LNCAP (cell line): ENCODE measurements around the gene PHC2.

ENCODE experiments used
- TF ChIP-seq, protein P1 (sequence below): fragments of 450-650 bp; IDR thresholded peaks from 2 replicates; pipeline ENCODE4 v1.5.1; 2017; ENCODE audit warnings: mild to moderate bottlenecking

Gene PHC2

DNA sequence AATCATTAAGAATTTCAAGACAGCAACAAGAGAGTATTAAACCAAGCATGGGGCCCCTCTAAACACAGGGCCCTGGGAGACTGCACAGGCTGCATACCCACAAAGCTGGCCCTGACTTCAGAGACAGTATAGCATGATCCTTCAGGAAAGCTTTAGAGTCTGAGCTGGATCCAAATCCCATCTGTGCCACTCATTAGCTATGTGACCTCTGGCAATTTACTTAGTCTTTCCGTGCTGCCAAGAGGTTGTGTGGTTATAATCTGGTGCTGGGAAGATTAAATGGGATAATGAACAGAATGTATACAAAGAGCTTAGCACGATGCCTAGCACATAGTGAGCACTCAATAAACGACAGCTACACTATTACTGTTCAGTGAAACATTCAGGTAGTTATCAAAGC, 4.0 kb downstream of the PHC2 start:
- TF ChIP-seq, protein P1, sequence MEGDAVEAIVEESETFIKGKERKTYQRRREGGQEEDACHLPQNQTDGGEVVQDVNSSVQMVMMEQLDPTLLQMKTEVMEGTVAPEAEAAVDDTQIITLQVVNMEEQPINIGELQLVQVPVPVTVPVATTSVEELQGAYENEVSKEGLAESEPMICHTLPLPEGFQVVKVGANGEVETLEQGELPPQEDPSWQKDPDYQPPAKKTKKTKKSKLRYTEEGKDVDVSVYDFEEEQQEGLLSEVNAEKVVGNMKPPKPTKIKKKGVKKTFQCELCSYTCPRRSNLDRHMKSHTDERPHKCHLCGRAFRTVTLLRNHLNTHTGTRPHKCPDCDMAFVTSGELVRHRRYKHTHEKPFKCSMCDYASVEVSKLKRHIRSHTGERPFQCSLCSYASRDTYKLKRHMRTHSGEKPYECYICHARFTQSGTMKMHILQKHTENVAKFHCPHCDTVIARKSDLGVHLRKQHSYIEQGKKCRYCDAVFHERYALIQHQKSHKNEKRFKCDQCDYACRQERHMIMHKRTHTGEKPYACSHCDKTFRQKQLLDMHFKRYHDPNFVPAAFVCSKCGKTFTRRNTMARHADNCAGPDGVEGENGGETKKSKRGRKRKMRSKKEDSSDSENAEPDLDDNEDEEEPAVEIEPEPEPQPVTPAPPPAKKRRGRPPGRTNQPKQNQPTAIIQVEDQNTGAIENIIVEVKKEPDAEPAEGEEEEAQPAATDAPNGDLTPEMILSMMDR: no peak

DNA sequence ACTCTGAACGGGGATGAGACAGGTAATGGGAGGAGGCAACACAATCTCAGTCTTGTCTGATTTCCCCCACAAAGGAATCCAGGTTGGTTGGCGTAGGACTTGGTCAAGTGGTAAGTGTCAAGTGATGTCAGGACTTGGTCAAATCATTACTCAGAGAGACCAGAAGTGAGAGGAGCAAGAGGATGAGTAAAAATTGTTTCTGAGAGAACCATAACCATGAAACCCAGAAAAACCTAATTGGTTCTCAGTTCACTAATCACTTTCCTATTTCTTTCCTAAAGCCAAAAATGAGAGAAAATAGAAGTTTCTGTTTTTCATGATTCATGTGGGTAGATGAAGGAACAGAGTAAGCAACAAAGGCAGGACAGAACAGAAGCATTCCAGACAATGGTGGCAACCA, 5.0 kb downstream of the PHC2 start:
- TF ChIP-seq, protein P1: no peak

DNA sequence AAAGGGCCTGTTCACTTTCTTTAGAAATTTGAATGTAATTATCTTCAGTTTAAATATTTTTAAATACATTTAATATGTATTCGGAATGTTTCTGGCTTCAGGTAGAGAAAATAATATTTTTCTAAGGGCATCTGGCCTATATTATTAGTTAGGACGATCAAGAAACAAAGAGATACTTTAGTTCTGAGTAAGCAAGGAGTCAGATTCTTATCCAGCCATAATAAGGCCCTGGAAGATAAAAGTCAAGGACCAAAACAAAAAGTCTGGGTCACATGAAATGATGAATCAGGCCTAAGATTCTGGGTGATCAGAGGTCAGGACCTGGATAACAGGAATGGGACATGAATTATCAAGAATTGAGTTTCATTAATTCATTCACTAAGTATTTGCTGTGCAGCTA, 6.3 kb downstream of the PHC2 start:
- TF ChIP-seq, protein P1: no peak

DNA sequence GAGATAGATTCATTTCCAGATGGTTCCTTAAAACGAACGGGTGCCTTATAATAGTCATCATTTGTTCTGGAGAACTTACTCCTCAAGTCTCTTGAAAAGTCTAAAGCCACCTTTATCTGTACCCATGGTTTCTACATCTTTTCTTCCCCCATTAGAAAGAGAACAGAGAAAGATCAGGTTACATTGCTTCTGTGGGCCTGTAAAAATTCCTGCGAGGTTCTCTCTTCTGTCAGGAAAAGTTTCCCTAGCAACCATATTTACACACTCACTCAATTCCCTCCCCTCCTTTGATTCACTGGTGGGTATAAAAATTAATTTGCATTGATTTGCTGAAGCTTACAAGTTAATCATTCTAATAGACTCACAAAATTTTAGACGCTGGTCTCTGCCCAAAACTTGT, 6.7 kb downstream of the PHC2 start:
- TF ChIP-seq, protein P1: no peak

- TF ChIP-seq, protein P1: no peak
Measured at GRCh38 chr1:33420870-33421775, 9.8 kb downstream of the PHC2 start.

GRCh38 chr1:33418811-33419210, 12.1 kb downstream of the PHC2 start:
- TF ChIP-seq, protein P1: no peak

GRCh38 chr1:33414879-33415278, 16.0 kb downstream of the PHC2 start:
- TF ChIP-seq, protein P1: no peak
